ENCODE results near the gene HNF1B. TPM values are rescaled to one million over a fixed set of nuclear protein-coding genes. Genes with fewer than 3 reads are reported as not detected.

The HNF1B gene
- total RNA-seq, 2 experiments from 2014 or later = not detected

- Histone ChIP-seq H3K4me1 (ENCODE audit: insufficient read depth, low read length, poor library complexity, severe bottlenecking) (no peaks in the 10 kb centered on the region), H3K79me2 (ENCODE audit: insufficient read depth, low read depth, low read length) (no peaks in the 10 kb centered on the region), H3K9me3 (ENCODE audit: low read length) (no peaks in the 10 kb centered on the region), H3K27ac (ENCODE audit: low read depth, low read length, poor library complexity, severe bottlenecking) (no peak overlapping the region), H2AFZ (ENCODE audit: low read length) (no peak overlapping the region), H3K4me3 (ENCODE audit: low read depth, low read length, poor library complexity, severe bottlenecking) (no peak overlapping the region), H3K4me2 (ENCODE audit: low read length) (no peak overlapping the region), H3K9me2 (ENCODE audit: insufficient read depth, low read length) (no peaks in the 10 kb centered on the region), H4K20me1 (ENCODE audit: insufficient read depth, low read length) (no peaks in the 10 kb centered on the region), H3K36me3 (ENCODE audit: insufficient read depth, low read length) (no peaks in the 10 kb centered on the region)
- ChIA-PET CTCF (ENCODE audit: unreplicated experiment) (no interaction called here), POLR2A (no interaction called here)
- TF ChIP-seq EZH2phosphoT487 (IDR thresholded peaks at IDR 0.05; ENCODE audit: borderline replicate concordance, low read depth, low read length) (no peak), CTCF (conservative IDR thresholded peaks at IDR 0.05; ENCODE audit: low read length) (no peak)
- intact Hi-C loops (cut with micrococcal nuclease; ENCODE audit: unreplicated experiment) = no loop called here
- BruUV-seq (replicated peaks) = no TSS peak
- peak; percentile 25 for DNase-seq (ENCODE audit: low spot score)
These were observed 34.4 kb downstream of the HNF1B start for GRCh38 chr17:37710344-37710886.

GRCh38 chr17:37708616-37709212, 36.1 kb downstream of the HNF1B start:
- no peak overlapping the region for H3K4me2 ChIP-seq (ENCODE audit: low read length)
- intact Hi-C loops (cut with micrococcal nuclease; ENCODE audit: unreplicated experiment) = loop anchor here (10.0 kb wide), 1 partner anchor 106 kb away; no protein-coding TSS in a partner anchor
- H3K79me2 ChIP-seq (ENCODE audit: insufficient read depth, low read depth, low read length) = no peaks in the 10 kb centered on the region
- no peaks in the 10 kb centered on the region for H3K9me3 ChIP-seq (ENCODE audit: low read length)
- no peaks in the 10 kb centered on the region for H3K4me1 ChIP-seq (ENCODE audit: insufficient read depth, low read length, poor library complexity, severe bottlenecking)
- H3K27ac ChIP-seq (ENCODE audit: low read depth, low read length, poor library complexity, severe bottlenecking) = no peak overlapping the region
- H3K9me2 ChIP-seq (ENCODE audit: insufficient read depth, low read length) = no peaks in the 10 kb centered on the region
- no peaks in the 10 kb centered on the region for H3K36me3 ChIP-seq (ENCODE audit: insufficient read depth, low read length)
- ChIA-PET CTCF (ENCODE audit: unreplicated experiment) (no interaction called here), POLR2A (no interaction called here)
- no peaks in the 10 kb centered on the region for H4K20me1 ChIP-seq (ENCODE audit: insufficient read depth, low read length)
- TF ChIP-seq CTCF (conservative IDR thresholded peaks at IDR 0.05; ENCODE audit: low read length) (no peak), EZH2phosphoT487 (IDR thresholded peaks at IDR 0.05; ENCODE audit: borderline replicate concordance, low read depth, low read length) (no peak)
- no peak for DNase-seq (ENCODE audit: low spot score)
- no peak overlapping the region for H2AFZ ChIP-seq (ENCODE audit: low read length)
- no TSS peak for BruUV-seq (replicated peaks)
- no peak overlapping the region for H3K4me3 ChIP-seq (ENCODE audit: low read depth, low read length, poor library complexity, severe bottlenecking)

- no peaks in the 10 kb centered on the region for H3K36me3 ChIP-seq (ENCODE audit: insufficient read depth, low read length)
- intact Hi-C loops (cut with micrococcal nuclease; ENCODE audit: unreplicated experiment) = loop anchor here (10.0 kb wide), 1 partner anchor 107 kb away; no protein-coding TSS in a partner anchor
- no peaks in the 10 kb centered on the region for H3K9me2 ChIP-seq (ENCODE audit: insufficient read depth, low read length)
- H3K4me2 ChIP-seq (ENCODE audit: low read length) = no peak overlapping the region
- no peak overlapping the region for H2AFZ ChIP-seq (ENCODE audit: low read length)
- BruUV-seq (replicated peaks) = no TSS peak
- no peaks in the 10 kb centered on the region for H3K9me3 ChIP-seq (ENCODE audit: low read length)
- no peaks in the 10 kb centered on the region for H3K79me2 ChIP-seq (ENCODE audit: insufficient read depth, low read depth, low read length)
- H3K27ac ChIP-seq (ENCODE audit: low read depth, low read length, poor library complexity, severe bottlenecking) = no peak overlapping the region
- CTCF ChIA-PET (ENCODE audit: unreplicated experiment) = no interaction called here
- H3K4me3 ChIP-seq (ENCODE audit: low read depth, low read length, poor library complexity, severe bottlenecking) = no peak overlapping the region
- TF ChIP-seq CTCF (conservative IDR thresholded peaks at IDR 0.05; ENCODE audit: low read length) = no peak
- no peak for TF ChIP-seq EZH2phosphoT487 (IDR thresholded peaks at IDR 0.05; ENCODE audit: borderline replicate concordance, low read depth, low read length)
- POLR2A ChIA-PET = interaction anchor here (0.6 kb wide), 1 partner anchor 827 kb away, joined by 3 read pairs; no protein-coding TSS in a partner anchor
- H4K20me1 ChIP-seq (ENCODE audit: insufficient read depth, low read length) = no peaks in the 10 kb centered on the region
- no peak for DNase-seq (ENCODE audit: low spot score)
- H3K4me1 ChIP-seq (ENCODE audit: insufficient read depth, low read length, poor library complexity, severe bottlenecking) = no peaks in the 10 kb centered on the region
These were observed 36.7 kb downstream of the HNF1B start for GRCh38 chr17:37708008-37708615.
